K562 (cell line): Measurements from ENCODE around the gene EIF2S3. TPM values are rescaled to one million over a fixed set of nuclear protein-coding genes. Genes with fewer than 3 reads are reported as not detected.

Experiments
- ATF2 ChIP-seq: sonication (generic); formaldehyde crosslinking; IDR thresholded peaks from 2 replicates; pipeline ENCODE4 v1.8.1; 2022; ENCODE audit warnings: missing genetic modification reagents
- CBFA2T3 ChIP-seq: fragments of 450-650 bp; IDR thresholded peaks from 2 replicates; pipeline ENCODE4 v1.6.1; 2017
- CBFB ChIP-seq: sonication (generic); formaldehyde crosslinking; IDR thresholded peaks from 2 replicates; pipeline ENCODE4 v1.4.0; 2020; ENCODE audit warnings: mild to moderate bottlenecking, missing genetic modification reagents
- FOXM1 ChIP-seq, 2 experiments: fragments of 450-650 bp in 1 of 2; sonication (generic) in 1 of 2; formaldehyde crosslinking in 1 of 2; IDR thresholded peaks; 2 replicates each; pipeline versions ENCODE4 v1.6.1 to v1.9.0; 2017 to 2022; ENCODE audit warnings: low read depth in 2 of 2, mild to moderate bottlenecking in 2 of 2, missing genetic modification reagents in 1 of 2, moderate library complexity in 1 of 2
- L3MBTL2 ChIP-seq: fragments of 450-650 bp; IDR thresholded peaks from 2 replicates; pipeline ENCODE4 v1.6.1; 2016; ENCODE audit warnings: mild to moderate bottlenecking, moderate library complexity
- MAX ChIP-seq: sonication (generic); formaldehyde crosslinking; IDR thresholded peaks from 2 replicates; pipeline ENCODE4 v1.9.0; 2022; ENCODE audit warnings: mild to moderate bottlenecking, missing genetic modification reagents
- NBN ChIP-seq: fragments of 450-650 bp; IDR thresholded peaks from 2 replicates; pipeline ENCODE4 v1.6.1; 2016; ENCODE audit warnings: low read depth, mild to moderate bottlenecking
- NCOA1 ChIP-seq: fragments of 450-650 bp; IDR thresholded peaks from 2 replicates; pipeline ENCODE4 v1.6.1; 2016; ENCODE audit warnings: low read depth
- PTBP1 ChIP-seq: fragments of 200-400 bp; formaldehyde crosslinking; IDR thresholded peaks from 2 replicates; pipeline ENCODE4 v1.6.1; 2017; ENCODE audit warnings: low read depth, low read length
- RB1 ChIP-seq: fragments of 450-650 bp; IDR thresholded peaks from 2 replicates; pipeline ENCODE4 v1.6.1; 2017; ENCODE audit warnings: low read depth, mild to moderate bottlenecking
- RBM39 ChIP-seq: fragments of 200-400 bp; formaldehyde crosslinking; optimal IDR thresholded peaks from 2 replicates; pipeline ENCODE3; 2018; ENCODE audit warnings: low read depth, low read length
- SMAD4 ChIP-seq: fragments of 250-450 bp; sonication (Bioruptor Pico); conservative IDR thresholded peaks from 2 replicates; pipeline ENCODE4 v1.8.0; 2021; ENCODE audit warnings: inconsistent platforms, mild to moderate bottlenecking, moderate library complexity
- TCF7 ChIP-seq: sonication (generic); IDR thresholded peaks from 2 replicates; pipeline ENCODE4 v1.6.1; 2016; ENCODE audit warnings: antibody characterized with exemption, borderline replicate concordance
- TEAD1 ChIP-seq, 2 experiments: fragments of 450-650 bp in 1 of 2; sonication (generic) in 1 of 2; formaldehyde crosslinking; IDR thresholded peaks; 2 replicates each; pipeline versions ENCODE4 v1.4.0 to v1.8.0; 2020 to 2022; ENCODE audit warnings: mild to moderate bottlenecking in 2 of 2, missing genetic modification reagents in 1 of 2
- ZNF133 ChIP-seq: fragments of 250-450 bp; sonication (Bioruptor Pico); IDR thresholded peaks from 2 replicates; pipeline ENCODE4 v1.4.0; 2020; ENCODE audit warnings: mild to moderate bottlenecking
- ZNF263 ChIP-seq: sonication (generic); formaldehyde crosslinking; IDR thresholded peaks from 2 replicates; pipeline ENCODE4 v1.8.0; 2022; ENCODE audit warnings: mild to moderate bottlenecking, missing genetic modification reagents, borderline replicate concordance
- ZNF282 ChIP-seq: sonication (generic); formaldehyde crosslinking; IDR thresholded peaks from 2 replicates; pipeline ENCODE4 v1.8.1; 2023; ENCODE audit warnings: missing genetic modification reagents
- polyA plus RNA-seq, 8 experiments: library from polyadenylated mRNA; depleted of rRNA in 4 of 8; stranded (reverse) in 5 of 8; unstranded in 3 of 8; fragments of >200 nt; fragmentation: Nextera tagmentation in 2 of 8; fragmentation: Illumina TruSeq in 1 of 8; extraction: Ambion mirVana in 2 of 8; extraction: Trizol in 1 of 8; gene quantifications; 2 replicates each; pipeline versions ENCODE4 v1.2.1 to v1.2.3, GENCODE V29; 2011 to 2014; ENCODE audit warnings: inconsistent platforms in 1 of 8, missing spikeins in 1 of 8
- total RNA-seq, 7 experiments: library from RNA; depleted of rRNA in 6 of 7; stranded (reverse); fragments of >200 nt in 6 of 7; fragmentation: Illumina TruSeq in 2 of 7; extraction: Trizol in 2 of 7; gene quantifications; 2 replicates each; pipeline versions ENCODE4 v1.2.1 to v1.2.3, GENCODE V29; 2011 to 2021; ENCODE audit warnings: low replicate concordance in 1 of 7
- TF ChIP-seq, protein P1 (sequence below): sonication (generic); formaldehyde crosslinking; IDR thresholded peaks from 2 replicates; pipeline ENCODE4 v1.9.0; 2022; ENCODE audit warnings: mild to moderate bottlenecking, missing genetic modification reagents
- TF ChIP-seq, protein P2 (sequence below): sonication (generic); formaldehyde crosslinking; IDR thresholded peaks from 2 replicates; pipeline ENCODE4 v1.8.0; 2023; ENCODE audit warnings: mild to moderate bottlenecking, missing genetic modification reagents

Gene EIF2S3
- total and polyA plus RNA-seq, 9 of the 15 experiments (the other 6 are each of a cell fraction or from before 2014, with no cell fraction given), result 148 to 439 (median 275) TPM

GRCh38 chrX:24025741-24026403 lies 28.9 kb upstream of the EIF2S3 start (continued):
- peak; percentile 53; the same call in 1 of the 2 replicates for TF ChIP-seq MAX (CRISPR knock-in tag)
- no peak for TF ChIP-seq TEAD1 (CRISPR knock-in tag; IDR thresholded peaks at IDR 0.05)
- TF ChIP-seq, protein P1, sequence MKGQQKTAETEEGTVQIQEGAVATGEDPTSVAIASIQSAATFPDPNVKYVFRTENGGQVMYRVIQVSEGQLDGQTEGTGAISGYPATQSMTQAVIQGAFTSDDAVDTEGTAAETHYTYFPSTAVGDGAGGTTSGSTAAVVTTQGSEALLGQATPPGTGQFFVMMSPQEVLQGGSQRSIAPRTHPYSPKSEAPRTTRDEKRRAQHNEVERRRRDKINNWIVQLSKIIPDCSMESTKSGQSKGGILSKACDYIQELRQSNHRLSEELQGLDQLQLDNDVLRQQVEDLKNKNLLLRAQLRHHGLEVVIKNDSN (CRISPR knock-in tag), result no peak
- TF ChIP-seq, protein P2, sequence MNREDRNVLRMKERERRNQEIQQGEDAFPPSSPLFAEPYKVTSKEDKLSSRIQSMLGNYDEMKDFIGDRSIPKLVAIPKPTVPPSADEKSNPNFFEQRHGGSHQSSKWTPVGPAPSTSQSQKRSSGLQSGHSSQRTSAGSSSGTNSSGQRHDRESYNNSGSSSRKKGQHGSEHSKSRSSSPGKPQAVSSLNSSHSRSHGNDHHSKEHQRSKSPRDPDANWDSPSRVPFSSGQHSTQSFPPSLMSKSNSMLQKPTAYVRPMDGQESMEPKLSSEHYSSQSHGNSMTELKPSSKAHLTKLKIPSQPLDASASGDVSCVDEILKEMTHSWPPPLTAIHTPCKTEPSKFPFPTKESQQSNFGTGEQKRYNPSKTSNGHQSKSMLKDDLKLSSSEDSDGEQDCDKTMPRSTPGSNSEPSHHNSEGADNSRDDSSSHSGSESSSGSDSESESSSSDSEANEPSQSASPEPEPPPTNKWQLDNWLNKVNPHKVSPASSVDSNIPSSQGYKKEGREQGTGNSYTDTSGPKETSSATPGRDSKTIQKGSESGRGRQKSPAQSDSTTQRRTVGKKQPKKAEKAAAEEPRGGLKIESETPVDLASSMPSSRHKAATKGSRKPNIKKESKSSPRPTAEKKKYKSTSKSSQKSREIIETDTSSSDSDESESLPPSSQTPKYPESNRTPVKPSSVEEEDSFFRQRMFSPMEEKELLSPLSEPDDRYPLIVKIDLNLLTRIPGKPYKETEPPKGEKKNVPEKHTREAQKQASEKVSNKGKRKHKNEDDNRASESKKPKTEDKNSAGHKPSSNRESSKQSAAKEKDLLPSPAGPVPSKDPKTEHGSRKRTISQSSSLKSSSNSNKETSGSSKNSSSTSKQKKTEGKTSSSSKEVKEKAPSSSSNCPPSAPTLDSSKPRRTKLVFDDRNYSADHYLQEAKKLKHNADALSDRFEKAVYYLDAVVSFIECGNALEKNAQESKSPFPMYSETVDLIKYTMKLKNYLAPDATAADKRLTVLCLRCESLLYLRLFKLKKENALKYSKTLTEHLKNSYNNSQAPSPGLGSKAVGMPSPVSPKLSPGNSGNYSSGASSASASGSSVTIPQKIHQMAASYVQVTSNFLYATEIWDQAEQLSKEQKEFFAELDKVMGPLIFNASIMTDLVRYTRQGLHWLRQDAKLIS (CRISPR knock-in tag), result peak; percentile 43; the same call in 1 of the 2 replicates
- peak; percentile 22; the same call in 1 of the 2 replicates for TF ChIP-seq RB1
- TF ChIP-seq NBN, result peak; percentile 29; the same call in 1 of the 2 replicates
- no peak for TF ChIP-seq CBFB (CRISPR knock-in tag)
- TF ChIP-seq NCOA1, result peak; percentile 73
- TF ChIP-seq SMAD4 (CRISPR knock-in tag), result peak; percentile 59; the same call in 1 of the 2 replicates
- TF ChIP-seq L3MBTL2, result peak; percentile 85
- TF ChIP-seq TCF7, result no peak
- TF ChIP-seq PTBP1, result no peak
- no peak for TF ChIP-seq ATF2 (CRISPR knock-in tag)
- no peak for TF ChIP-seq ZNF133 (CRISPR knock-in tag)
- TF ChIP-seq ZNF282 (CRISPR knock-in tag), result peak; percentile 96; the same call in 1 of the 2 replicates
- TF ChIP-seq ZNF263 (CRISPR knock-in tag), result no peak; the same call in 1 of the 2 replicates
- TF ChIP-seq CBFA2T3, result no peak
- no peak for TF ChIP-seq FOXM1 (IDR thresholded peaks at IDR 0.05; ENCODE audit: low read depth)
- TF ChIP-seq FOXM1 (CRISPR knock-in tag; IDR thresholded peaks at IDR 0.05; ENCODE audit: low read depth), result no peak
- TF ChIP-seq RBM39, result no peak
